HCT116 (cell line): ENCODE measurements around the gene SYNGAP1. TPM values are rescaled to one million over a fixed set of nuclear protein-coding genes. Genes with fewer than 3 reads are reported as not detected.

Source experiments
- ATAC-seq: fragments of 200-7000 bp; cut with Tn5 transposase; 2 replicates; pipeline ENCODE4 v1.9.1; 2020; ENCODE audit warnings: mild to moderate bottlenecking, moderate library complexity
- BruUV-seq: library from RNA; stranded (reverse); fragments of 400-500 nt; replicated peaks from 2 replicates; lab custom pipeline; 2021; lab: Mats Ljungman, UMichigan
- CTCF ChIA-PET: fragments of 300-600 bp; sonication (Branson Sonifier 250); formaldehyde crosslinking; loops from one replicate; lab custom pipeline; 2021; ENCODE audit warnings: antibody characterized with exemption; lab: Charles Lee
- POLR2A ChIA-PET: fragments of 300-600, 350-600 bp; sonication (Branson Sonifier 250); formaldehyde crosslinking; loops from one replicate; lab custom pipeline; 2021; ENCODE audit warnings: antibody characterized with exemption; lab: Charles Lee
- RAD21 ChIA-PET, 2 experiments: fragments of 300-600 bp; sonication (Branson Sonifier 250); formaldehyde crosslinking; loops; one replicate each; lab custom pipeline; 2023; ENCODE audit warnings: low total read pairs in 2 of 2; ENCODE audit not compliant: uncharacterized antibody in 2 of 2, unreplicated experiment in 2 of 2, low non-redundant PET in 1 of 2; lab: Charles Lee
- DNase-seq: peaks from one replicate; pipeline ENCODE4 v3.0.0-alpha.2; 2010; ENCODE audit warnings: low read depth, low spot score
- H2AFZ ChIP-seq: fragments of 200-600 bp; shearing (Covaris generic), sonication (generic); 2 replicates; pipeline ENCODE4 v1.6.1; 2017; ENCODE audit warnings: low read depth, mixed run types, mixed read lengths, antibody characterized with exemption, low read length; ENCODE audit not compliant: poor library complexity, severe bottlenecking
- H3K27ac ChIP-seq: 2 replicates; pipeline ENCODE4 v1.5.1; 2012; ENCODE audit warnings: low read depth, low read length
- H3K27me3 ChIP-seq: fragments of 200-600 bp; sonication (generic); 2 replicates; pipeline ENCODE4 v1.6.1; 2016; ENCODE audit warnings: mixed run types, low read length, mixed read lengths; ENCODE audit not compliant: insufficient read depth
- H3K36me3 ChIP-seq, 2 experiments: fragments of 200-500 bp in 1 of 2; fragments of 200-600 bp in 1 of 2; sonication (Bioruptor generic) in 1 of 2; sonication (generic) in 1 of 2; 2 replicates each; pipeline versions ENCODE4 v1.5.1 to v1.6.1; 2014 to 2016; ENCODE audit warnings: low read length in 2 of 2, inconsistent platforms in 1 of 2, mixed read lengths in 1 of 2, mixed run types in 1 of 2; ENCODE audit not compliant: insufficient read depth in 2 of 2, control insufficient read depth in 1 of 2
- H3K4me1 ChIP-seq, 2 experiments: fragments of 200-600 bp in 1 of 2; sonication (generic) in 1 of 2; 2 replicates each; pipeline versions ENCODE4 v1.5.1 to v1.6.1; 2012 to 2017; ENCODE audit warnings: low read length in 2 of 2, inconsistent platforms in 1 of 2, mild to moderate bottlenecking in 1 of 2, mixed read lengths in 1 of 2, mixed run types in 1 of 2, moderate library complexity in 1 of 2; ENCODE audit not compliant: insufficient read depth in 2 of 2, control insufficient read depth in 1 of 2
- H3K4me2 ChIP-seq: fragments of 200-600 bp; sonication (generic); 2 replicates; pipeline ENCODE4 v1.6.1; 2017; ENCODE audit warnings: mixed run types, low read length, mixed read lengths
- H3K4me3 ChIP-seq, 2 experiments: fragments of 200-600 bp in 1 of 2; sonication (generic) in 1 of 2; replicated peaks in 1 of 2; 2 replicates each; pipeline ENCODE4 v1.5.1; 2011 to 2016; ENCODE audit warnings: low read length in 2 of 2, control low read depth in 1 of 2, low read depth in 1 of 2, mild to moderate bottlenecking in 1 of 2, mixed read lengths in 1 of 2, mixed run types in 1 of 2
- H3K79me2 ChIP-seq: fragments of 200-600 bp; sonication (generic); 2 replicates; pipeline ENCODE4 v1.6.1; 2017; ENCODE audit warnings: mild to moderate bottlenecking, mixed run types, low read length, moderate library complexity, mixed read lengths; ENCODE audit not compliant: insufficient read depth
- H3K9ac ChIP-seq: fragments of 200-600 bp; sonication (generic); 2 replicates; pipeline ENCODE4 v1.6.1; 2016; ENCODE audit warnings: low read length, mixed read lengths
- H3K9me2 ChIP-seq: fragments of 200-600 bp; sonication (generic), shearing (Covaris generic); 2 replicates; pipeline ENCODE4 v1.6.1; 2017; ENCODE audit warnings: mixed run types, mild to moderate bottlenecking, moderate library complexity; ENCODE audit not compliant: insufficient read depth
- H3K9me3 ChIP-seq, 2 experiments: fragments of 200-500 bp in 1 of 2; fragments of 200-600 bp in 1 of 2; sonication (Bioruptor generic) in 1 of 2; sonication (generic) in 1 of 2; 2 replicates each; pipeline ENCODE4 v1.6.1; 2014 to 2017; ENCODE audit warnings: low read length in 2 of 2, mixed read lengths in 2 of 2, inconsistent platforms in 1 of 2, low read depth in 1 of 2, mild to moderate bottlenecking in 1 of 2, mixed run types in 1 of 2, moderate library complexity in 1 of 2; ENCODE audit not compliant: control insufficient read depth in 1 of 2, insufficient read depth in 1 of 2
- H4K20me1 ChIP-seq: fragments of 200-600 bp; sonication (generic), shearing (Covaris generic); 2 replicates; pipeline ENCODE4 v1.6.1; 2017; ENCODE audit warnings: mixed run types, mild to moderate bottlenecking, moderate library complexity; ENCODE audit not compliant: insufficient read depth
- ATF3 ChIP-seq: IDR thresholded peaks from 2 replicates; pipeline ENCODE4 v1.6.1; 2012
- CBX3 ChIP-seq: IDR thresholded peaks from 2 replicates; pipeline ENCODE4 v1.6.1; 2012; ENCODE audit warnings: low read depth
- CEBPB ChIP-seq: IDR thresholded peaks from 2 replicates; pipeline ENCODE4 v1.6.1; 2012; ENCODE audit warnings: low read depth
- EGR1 ChIP-seq: IDR thresholded peaks from 2 replicates; pipeline ENCODE4 v1.6.1; 2012; ENCODE audit warnings: low read depth
- ELF1 ChIP-seq: IDR thresholded peaks from 2 replicates; pipeline ENCODE4 v1.6.1; 2012; ENCODE audit warnings: low read depth, borderline replicate concordance
- EZH2 ChIP-seq: fragments of 200-600 bp; sonication (generic); IDR thresholded peaks from 2 replicates; pipeline ENCODE4 v1.6.1; 2017; ENCODE audit warnings: antibody characterized with exemption, mixed run types
- EZH2phosphoT487 ChIP-seq: fragments of 200-600 bp; IDR thresholded peaks from 2 replicates; pipeline ENCODE4 v1.6.1; 2018; ENCODE audit warnings: antibody characterized with exemption, borderline replicate concordance
- FOSL1 ChIP-seq: IDR thresholded peaks from 2 replicates; pipeline ENCODE4 v1.6.1; 2012; ENCODE audit warnings: low read depth
- JUND ChIP-seq: IDR thresholded peaks from 2 replicates; pipeline ENCODE4 v1.6.1; 2012
- POLR2A ChIP-seq: IDR thresholded peaks from 2 replicates; pipeline ENCODE4 v1.7.0; 2011; ENCODE audit warnings: borderline replicate concordance; ENCODE audit not compliant: insufficient read depth, insufficient read length; ENCODE audit errors: extremely low read depth
- POLR2AphosphoS5 ChIP-seq: IDR thresholded peaks from 2 replicates; pipeline ENCODE4 v1.6.1; 2011; ENCODE audit warnings: mild to moderate bottlenecking, low read depth, low read length, moderate library complexity
- RAD21 ChIP-seq: IDR thresholded peaks from 2 replicates; pipeline ENCODE4 v1.6.1; 2012; ENCODE audit warnings: low read depth, mild to moderate bottlenecking
- SIN3A ChIP-seq: IDR thresholded peaks from 2 replicates; pipeline ENCODE4 v1.6.1; 2012; ENCODE audit warnings: low read depth
- SP1 ChIP-seq: IDR thresholded peaks from 2 replicates; pipeline ENCODE4 v1.6.1; 2012; ENCODE audit warnings: low read depth
- SRF ChIP-seq: IDR thresholded peaks from 2 replicates; pipeline ENCODE4 v1.6.1; 2012; ENCODE audit warnings: low read depth
- TCF7L2 ChIP-seq: IDR thresholded peaks from 2 replicates; pipeline ENCODE4 v1.7.0; 2011; ENCODE audit warnings: borderline replicate concordance, inconsistent platforms; ENCODE audit not compliant: insufficient read depth, insufficient read length; ENCODE audit errors: extremely low read depth
- intact Hi-C: fragments of 100-400 bp; cut with micrococcal nuclease; formaldehyde crosslinking; loops from 2 replicates; pipeline ENCODE4 v1.10.0; 2022
- total RNA-seq: library from RNA; stranded (reverse); gene quantifications from one replicate; pipeline ENCODE4 v1.2.1, GENCODE V29; 2021; ENCODE audit not compliant: unreplicated experiment
- TF ChIP-seq, protein P1 (sequence below): IDR thresholded peaks from 2 replicates; pipeline ENCODE4 v1.6.1; 2012
- TF ChIP-seq, protein P2 (sequence below), 3 experiments: fragments of 200-600 bp in 1 of 3; sonication (generic) in 1 of 3; IDR thresholded peaks in 2 of 3; conservative IDR thresholded peaks in 1 of 3; 2 replicates each; pipeline ENCODE4 v1.5.1; 2012 to 2017; ENCODE audit warnings: low read depth in 2 of 3, low read length in 2 of 3, antibody characterized with exemption in 1 of 3, borderline replicate concordance in 1 of 3, control low read depth in 1 of 3, mild to moderate bottlenecking in 1 of 3, mixed read lengths in 1 of 3, mixed run types in 1 of 3, moderate library complexity in 1 of 3; ENCODE audit not compliant: insufficient read depth in 1 of 3
- TF ChIP-seq, protein P3 (sequence below): IDR thresholded peaks from 2 replicates; pipeline ENCODE4 v1.6.1; 2011; ENCODE audit warnings: mild to moderate bottlenecking, low read length, moderate library complexity; ENCODE audit not compliant: insufficient replicate concordance; ENCODE audit errors: extremely low read depth

Gene SYNGAP1
- total RNA-seq, 1 experiment from 2014 or later: 11.5 TPM

GRCh38 chr6:33466075-33466735 is 46.3 kb downstream of the SYNGAP1 start (continued):
- TF ChIP-seq, protein P1, sequence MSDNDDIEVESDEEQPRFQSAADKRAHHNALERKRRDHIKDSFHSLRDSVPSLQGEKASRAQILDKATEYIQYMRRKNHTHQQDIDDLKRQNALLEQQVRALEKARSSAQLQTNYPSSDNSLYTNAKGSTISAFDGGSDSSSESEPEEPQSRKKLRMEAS: no peak
- TF ChIP-seq JUND (no peak), ELF1 (no peak), EZH2 (no peak)
- TF ChIP-seq, all 23 proteins: peak for 0

- H4K20me1 ChIP-seq: no peaks in the 10 kb centered on the region
- H3K4me1 ChIP-seq: no peaks in the 10 kb centered on the region
- H3K4me3 ChIP-seq: no peak overlapping the region
- no peak overlapping the region for H3K27ac ChIP-seq
- no peaks in the 10 kb centered on the region for H3K9me3 ChIP-seq
- no peak overlapping the region for H3K9ac ChIP-seq
- RAD21 ChIA-PET: no interaction called here
- no peaks in the 10 kb centered on the region for H3K27me3 ChIP-seq
- no peaks in the 10 kb centered on the region for H3K9me2 ChIP-seq
- no peaks in the 10 kb centered on the region for H3K36me3 ChIP-seq
- TF ChIP-seq, protein P2, sequence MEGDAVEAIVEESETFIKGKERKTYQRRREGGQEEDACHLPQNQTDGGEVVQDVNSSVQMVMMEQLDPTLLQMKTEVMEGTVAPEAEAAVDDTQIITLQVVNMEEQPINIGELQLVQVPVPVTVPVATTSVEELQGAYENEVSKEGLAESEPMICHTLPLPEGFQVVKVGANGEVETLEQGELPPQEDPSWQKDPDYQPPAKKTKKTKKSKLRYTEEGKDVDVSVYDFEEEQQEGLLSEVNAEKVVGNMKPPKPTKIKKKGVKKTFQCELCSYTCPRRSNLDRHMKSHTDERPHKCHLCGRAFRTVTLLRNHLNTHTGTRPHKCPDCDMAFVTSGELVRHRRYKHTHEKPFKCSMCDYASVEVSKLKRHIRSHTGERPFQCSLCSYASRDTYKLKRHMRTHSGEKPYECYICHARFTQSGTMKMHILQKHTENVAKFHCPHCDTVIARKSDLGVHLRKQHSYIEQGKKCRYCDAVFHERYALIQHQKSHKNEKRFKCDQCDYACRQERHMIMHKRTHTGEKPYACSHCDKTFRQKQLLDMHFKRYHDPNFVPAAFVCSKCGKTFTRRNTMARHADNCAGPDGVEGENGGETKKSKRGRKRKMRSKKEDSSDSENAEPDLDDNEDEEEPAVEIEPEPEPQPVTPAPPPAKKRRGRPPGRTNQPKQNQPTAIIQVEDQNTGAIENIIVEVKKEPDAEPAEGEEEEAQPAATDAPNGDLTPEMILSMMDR (IDR thresholded peaks at IDR 0.05 in 2 of 3, conservative IDR thresholded peaks at IDR 0.05 in 1 of 3; ENCODE audit: borderline replicate concordance in 1 of 3, insufficient read depth in 1 of 3, low read depth in 2 of 3, low read length in 2 of 3): no peak
- TF ChIP-seq, protein P3, sequence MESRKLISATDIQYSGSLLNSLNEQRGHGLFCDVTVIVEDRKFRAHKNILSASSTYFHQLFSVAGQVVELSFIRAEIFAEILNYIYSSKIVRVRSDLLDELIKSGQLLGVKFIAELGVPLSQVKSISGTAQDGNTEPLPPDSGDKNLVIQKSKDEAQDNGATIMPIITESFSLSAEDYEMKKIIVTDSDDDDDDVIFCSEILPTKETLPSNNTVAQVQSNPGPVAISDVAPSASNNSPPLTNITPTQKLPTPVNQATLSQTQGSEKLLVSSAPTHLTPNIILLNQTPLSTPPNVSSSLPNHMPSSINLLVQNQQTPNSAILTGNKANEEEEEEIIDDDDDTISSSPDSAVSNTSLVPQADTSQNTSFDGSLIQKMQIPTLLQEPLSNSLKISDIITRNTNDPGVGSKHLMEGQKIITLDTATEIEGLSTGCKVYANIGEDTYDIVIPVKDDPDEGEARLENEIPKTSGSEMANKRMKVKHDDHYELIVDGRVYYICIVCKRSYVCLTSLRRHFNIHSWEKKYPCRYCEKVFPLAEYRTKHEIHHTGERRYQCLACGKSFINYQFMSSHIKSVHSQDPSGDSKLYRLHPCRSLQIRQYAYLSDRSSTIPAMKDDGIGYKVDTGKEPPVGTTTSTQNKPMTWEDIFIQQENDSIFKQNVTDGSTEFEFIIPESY: no peak
- TF ChIP-seq CEBPB (no peak), RAD21 (no peak), POLR2A (no peak), EZH2 (no peak), SRF (no peak), EZH2phosphoT487 (no peak), JUND (no peak), POLR2AphosphoS5 (no peak), FOSL1 (no peak), TCF7L2 (no peak), SP1 (no peak), SIN3A (no peak), ATF3 (no peak), CBX3 (no peak), ELF1 (no peak), EGR1 (no peak)
- TF ChIP-seq, protein P1: no peak
- CTCF ChIA-PET: no interaction called here
- POLR2A ChIA-PET: no interaction called here
- H2AFZ ChIP-seq: no peak overlapping the region
- no peak for DNase-seq
- no peak overlapping the region for H3K4me2 ChIP-seq
- ATAC-seq: no peak
- BruUV-seq: no TSS peak
- intact Hi-C loops: no loop called here
- H3K79me2 ChIP-seq: no peaks in the 10 kb centered on the region
These were observed 47.2 kb downstream of the SYNGAP1 start for GRCh38 chr6:33467091-33467490.
